Thymus (tissue), 11 donors: ENCODE data around the gene PRSS56. TPM values are rescaled to one million over a fixed set of nuclear protein-coding genes. Genes with fewer than 3 reads are reported as not detected.

ENCODE experiments used
- DNase-seq, 9 donors: peaks; one replicate each; pipeline ENCODE4 v3.0.0-alpha.2; 2013; ENCODE audit warnings: low spot score in 9 of 9, low read depth in 6 of 9, missing footprints in 1 of 9
- H3K27ac ChIP-seq, 2 donors: one replicate each; pipeline ENCODE4 v1.5.1; 2013; ENCODE audit warnings: control low read depth in 1 of 2, low read depth in 1 of 2, low read length in 1 of 2, mild to moderate bottlenecking in 1 of 2, moderate library complexity in 1 of 2
- H3K27me3 ChIP-seq, 2 donors: one replicate each; pipeline ENCODE4 v1.5.1; 2013; ENCODE audit warnings: low read length in 1 of 2; ENCODE audit not compliant: control insufficient read depth in 2 of 2, insufficient read depth in 1 of 2
- H3K36me3 ChIP-seq, 2 donors: one replicate each; pipeline ENCODE4 v1.5.1; 2013; ENCODE audit warnings: low read length in 1 of 2, mild to moderate bottlenecking in 1 of 2, moderate library complexity in 1 of 2; ENCODE audit not compliant: control insufficient read depth in 2 of 2, insufficient read depth in 2 of 2
- H3K4me1 ChIP-seq, 2 donors: one replicate each; pipeline ENCODE4 v1.5.1; 2013; ENCODE audit warnings: low read length in 2 of 2; ENCODE audit not compliant: control insufficient read depth in 2 of 2, insufficient read depth in 2 of 2
- H3K4me3 ChIP-seq, 2 donors: one replicate each; pipeline ENCODE4 v1.5.1; 2013; ENCODE audit warnings: low read length in 2 of 2, control low read depth in 1 of 2, mild to moderate bottlenecking in 1 of 2
- H3K9me3 ChIP-seq, 2 donors: one replicate each; pipeline ENCODE4 v1.5.1; 2013; ENCODE audit warnings: low read length in 1 of 2, mild to moderate bottlenecking in 1 of 2; ENCODE audit not compliant: control insufficient read depth in 2 of 2, insufficient read depth in 1 of 2
- WGBS: extraction: QIAGEN DNeasy Blood & Tissue Kit; methylation state at CpG from one replicate; pipeline ENCODE4 v1.1.7; 2013; 5-methylcytosine and 5-hydroxymethylcytosine counted together
- polyA plus RNA-seq: library from polyadenylated mRNA; stranded (reverse); fragments of 200-250 nt; gene quantifications from one replicate; pipeline ENCODE4 v1.2.3, GENCODE V29; 2013
- total RNA-seq: library from RNA; stranded (reverse); fragments of 120-200 nt; gene quantifications from one replicate; pipeline ENCODE4 v1.2.4, GENCODE V29; 2013
- donor health status: healthy.

PRSS56 gene
- total and polyA plus RNA-seq, 2 donors: 0.09 to 0.19 TPM

- no peaks in the 10 kb centered on the region for H3K36me3 ChIP-seq
- 96% methylated on average over 5 of the region's 5 CpGs for WGBS
- H3K4me1 ChIP-seq: peaks cover 0 to 2% of the 10 kb centered on the region in 2 donors
- H3K9me3 ChIP-seq: peaks cover 2 to 3% of the 10 kb centered on the region in 2 donors
- no peak overlapping the region for H3K27ac ChIP-seq
- no peak overlapping the region for H3K4me3 ChIP-seq
- H3K27me3 ChIP-seq: peaks cover 0 to 25% of the 10 kb centered on the region in 2 donors
- no peak for DNase-seq
These were observed 15.8 kb downstream of the PRSS56 start for GRCh38 chr2:232535761-232536530.

DNA sequence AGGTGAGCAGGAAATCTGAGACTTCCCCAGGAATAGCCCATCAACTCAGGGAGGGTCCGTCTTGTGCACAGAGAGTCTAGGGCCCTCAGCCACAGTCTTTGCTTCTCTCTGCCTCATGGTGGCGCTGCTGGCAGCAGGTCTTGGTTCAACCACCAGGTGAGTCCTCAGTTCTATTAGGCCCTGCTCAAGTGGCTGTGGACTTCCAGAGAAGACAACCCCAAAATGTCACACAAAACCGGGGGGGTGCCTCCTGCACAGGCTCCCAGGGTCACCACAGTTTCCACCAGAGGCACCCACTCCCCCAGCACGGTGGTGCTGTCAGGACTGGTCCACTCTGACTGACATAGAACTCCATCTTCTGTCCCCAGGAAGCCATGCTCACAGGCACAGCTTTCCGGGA is 16.9 kb downstream of the PRSS56 start:
- DNase-seq: no peak
- peaks cover 0 to 26% of the 10 kb centered on the region in 2 donors for H3K27me3 ChIP-seq
- no peak overlapping the region for H3K27ac ChIP-seq
- WGBS: 83% methylated on average over 5 of the region's 5 CpGs
- H3K4me1 ChIP-seq: peaks cover 0 to 2% of the 10 kb centered on the region in 2 donors
- no peaks in the 10 kb centered on the region for H3K36me3 ChIP-seq
- H3K9me3 ChIP-seq: peaks cover 2 to 3% of the 10 kb centered on the region in 2 donors
- no peak overlapping the region for H3K4me3 ChIP-seq

GRCh38 chr2:232537499-232537898 is 17.3 kb downstream of the PRSS56 start:
- Histone ChIP-seq H3K27me3 (peaks cover 0 to 26% of the 10 kb centered on the region in 2 donors), H3K27ac (no peak overlapping the region), H3K4me3 (no peak overlapping the region), H3K36me3 (no peaks in the 10 kb centered on the region), H3K4me1 (peaks cover 0 to 2% of the 10 kb centered on the region in 2 donors), H3K9me3 (peaks cover 2 to 3% of the 10 kb centered on the region in 2 donors)
- no peak for DNase-seq
- 97% methylated on average over 4 of the region's 4 CpGs for whole genome bisulfite sequencing

- peaks cover 0 to 2% of the 10 kb centered on the region in 2 donors for H3K4me1 ChIP-seq
- H3K4me3 ChIP-seq: no peak overlapping the region
- no peak for DNase-seq
- H3K27me3 ChIP-seq: peaks cover 0 to 26% of the 10 kb centered on the region in 2 donors
- peaks cover 3% of the 10 kb centered on the region in 2 donors for H3K9me3 ChIP-seq
- no peak overlapping the region for H3K27ac ChIP-seq
- 10% methylated on average over 4 of the region's 4 CpGs for WGBS
- H3K36me3 ChIP-seq: peaks cover 0 to 2% of the 10 kb centered on the region in 2 donors
These were observed 18.5 kb downstream of the PRSS56 start for GRCh38 chr2:232538671-232539070.

- H3K27me3 ChIP-seq: peaks cover 0 to 26% of the 10 kb centered on the region in 2 donors
- DNase-seq: no peak
- WGBS: 76% methylated on average over 23 of the region's 23 CpGs
- H3K27ac ChIP-seq: no peak within 1 kb of the TSS
- H3K4me1 ChIP-seq: peaks cover 0 to 2% of the 10 kb centered on the region in 2 donors
- peaks cover 3% of the 10 kb centered on the region in 2 donors for H3K9me3 ChIP-seq
- no peak within 1 kb of the TSS for H3K4me3 ChIP-seq
- H3K36me3 ChIP-seq: peaks cover 0 to 3% of the 10 kb centered on the region in 2 donors
These were observed 19.4 kb downstream of the PRSS56 start, which contains the start of gene CHRNG for GRCh38 chr2:232539298-232540231. TSS of gene CHRNG (plus strand) at chr2:232539692. CDS start at chr2:232539748, 56 bp downstream.

DNA sequence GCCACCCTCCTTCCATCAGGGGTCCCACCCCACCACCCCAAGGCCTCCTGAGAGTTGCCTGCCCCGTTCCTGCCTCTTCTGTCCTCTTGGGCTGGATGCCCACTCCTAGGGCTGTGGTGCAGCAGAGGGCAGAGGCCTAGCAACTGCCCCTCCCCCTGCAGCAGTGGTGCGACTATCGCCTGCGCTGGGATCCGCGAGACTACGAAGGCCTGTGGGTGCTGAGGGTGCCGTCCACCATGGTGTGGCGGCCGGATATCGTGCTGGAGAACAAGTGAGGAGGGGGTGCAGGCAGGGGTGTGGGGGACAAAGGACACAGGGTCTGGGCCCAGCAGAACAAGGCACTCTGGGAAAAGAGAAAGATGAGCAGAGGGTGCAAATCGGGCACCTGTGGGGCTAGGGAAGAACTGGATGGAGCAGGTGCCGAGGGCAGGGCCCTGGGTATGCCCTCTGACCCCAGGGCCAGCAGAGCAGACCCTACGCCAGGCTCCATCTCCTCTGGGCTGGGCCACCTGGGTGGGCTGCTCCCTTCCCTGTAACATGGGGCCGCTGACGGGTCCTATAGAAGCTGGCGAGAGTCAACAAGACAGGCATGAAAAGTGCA is 20.4 kb downstream of the PRSS56 start:
- H3K4me3 ChIP-seq: no peak overlapping the region
- no peak overlapping the region for H3K27ac ChIP-seq
- H3K4me1 ChIP-seq: peaks cover 0 to 2% of the 10 kb centered on the region in 2 donors
- WGBS: 93% methylated on average over 17 of the region's 17 CpGs
- DNase-seq: no peak
- H3K27me3 ChIP-seq: peaks cover 0 to 26% of the 10 kb centered on the region in 2 donors
- peaks cover 0 to 3% of the 10 kb centered on the region in 2 donors for H3K36me3 ChIP-seq
- peaks cover 3% of the 10 kb centered on the region in 2 donors for H3K9me3 ChIP-seq

- Histone ChIP-seq H3K4me1 (peaks cover 0 to 2% of the 10 kb centered on the region in 2 donors), H3K36me3 (peaks cover 3 to 6% of the 10 kb centered on the region in 2 donors), H3K27me3 (peaks cover 0 to 26% of the 10 kb centered on the region in 2 donors), H3K9me3 (peaks cover under 1 to 2% of the 10 kb centered on the region in 2 donors), H3K27ac (no peak overlapping the region), H3K4me3 (no peak overlapping the region)
- 56% methylated on average over 19 of the region's 19 CpGs for WGBS
- DNase-seq: no peak
These were observed 21.2 kb downstream of the PRSS56 start for GRCh38 chr2:232541195-232541960.

- H3K27me3 ChIP-seq: peaks cover 0 to 25% of the 10 kb centered on the region in 2 donors
- H3K36me3 ChIP-seq: peaks cover 8 to 11% of the 10 kb centered on the region in 2 donors
- H3K27ac ChIP-seq: no peak overlapping the region
- peaks cover 0 to 1% of the 10 kb centered on the region in 2 donors for H3K9me3 ChIP-seq
- peaks cover 0 to 2% of the 10 kb centered on the region in 2 donors for H3K4me1 ChIP-seq
- H3K4me3 ChIP-seq: no peak overlapping the region
- WGBS: 81% methylated on average over 9 of the region's 9 CpGs
- no peak for DNase-seq
These were observed 21.9 kb downstream of the PRSS56 start for GRCh38 chr2:232541961-232542714.
